GM19438 (cell line): ENCODE data around the gene RMND1.

Source experiments
- ATAC-seq: cut with Tn5 transposase; IDR thresholded peaks from one replicate; pipeline ENCODE4 v1.9.1; 2021; ENCODE audit warnings: low read depth; ENCODE audit not compliant: unreplicated experiment

Gene RMND1

GRCh38 chr6:151422981-151423380, 28.9 kb downstream of the RMND1 start:
- ATAC-seq = no peak

GRCh38 chr6:151417477-151417876, 34.4 kb downstream of the RMND1 start:
- no peak for ATAC-seq

GRCh38 chr6:151414641-151415260, 37.2 kb downstream of the RMND1 start:
- ATAC-seq = no peak

- ATAC-seq = no peak
Observed at GRCh38 chr6:151413372-151414145, 38.4 kb downstream of the RMND1 start.

- no peak for ATAC-seq
Observed at GRCh38 chr6:151412909-151413308, 39.0 kb downstream of the RMND1 start.

GRCh38 chr6:151409679-151410078, 42.2 kb downstream of the RMND1 start:
- no peak for ATAC-seq

- ATAC-seq = peak; percentile 67
Observed at GRCh38 chr6:151409260-151409659, 42.7 kb downstream of the RMND1 start.

GRCh38 chr6:151408858-151409257, 43.1 kb downstream of the RMND1 start:
- ATAC-seq = peak; percentile 13

GRCh38 chr6:151403919-151404308, 48.0 kb downstream of the RMND1 start:
- ATAC-seq = no peak

- ATAC-seq = no peak
Observed at GRCh38 chr6:151402228-151402627, 49.7 kb downstream of the RMND1 start.

GRCh38 chr6:151400473-151400872, 51.5 kb downstream of the RMND1 start:
- no peak for ATAC-seq

- ATAC-seq = no peak
Observed at GRCh38 chr6:151399679-151400078, 52.2 kb downstream of the RMND1 start.

- no peak for ATAC-seq
Observed at GRCh38 chr6:151393410-151393809, 58.5 kb downstream of the RMND1 start.

GRCh38 chr6:151392427-151392826, 59.5 kb downstream of the RMND1 start:
- no peak for ATAC-seq

- peak; percentile 12 for ATAC-seq
Observed at GRCh38 chr6:151391471-151392413, 60.2 kb downstream of the RMND1 start, which contains the start of gene ZBTB2. ZBTB2 (minus strand) TSS chr6:151391559; CDS start chr6:151373637, 17,922 bp downstream.

GRCh38 chr6:151390851-151391470, 61.0 kb downstream of the RMND1 start:
- ATAC-seq = peak; percentile 8

GRCh38 chr6:151390276-151390850, 61.6 kb downstream of the RMND1 start:
- peak; percentile 78 for ATAC-seq

- peak; percentile 57 for ATAC-seq
Observed at GRCh38 chr6:151389618-151390275, 62.2 kb downstream of the RMND1 start.

- ATAC-seq = no peak
Observed at GRCh38 chr6:151388997-151389617, 62.8 kb downstream of the RMND1 start.
